NCI-H748 (cell line): ENCODE results near the gene TRAF1.
"Not testable (repeated sequence)": the region's sequence is repeated elsewhere in the genome, so short reads cannot be mapped to it uniquely, and the experiment has no call there.

ENCODE experiments used
- DNase-seq: peaks from one replicate; lab custom pipeline; 2025; ENCODE audit not compliant: unreplicated experiment; lab: John Stamatoyannopoulos, UW

The TRAF1 gene, protein sequence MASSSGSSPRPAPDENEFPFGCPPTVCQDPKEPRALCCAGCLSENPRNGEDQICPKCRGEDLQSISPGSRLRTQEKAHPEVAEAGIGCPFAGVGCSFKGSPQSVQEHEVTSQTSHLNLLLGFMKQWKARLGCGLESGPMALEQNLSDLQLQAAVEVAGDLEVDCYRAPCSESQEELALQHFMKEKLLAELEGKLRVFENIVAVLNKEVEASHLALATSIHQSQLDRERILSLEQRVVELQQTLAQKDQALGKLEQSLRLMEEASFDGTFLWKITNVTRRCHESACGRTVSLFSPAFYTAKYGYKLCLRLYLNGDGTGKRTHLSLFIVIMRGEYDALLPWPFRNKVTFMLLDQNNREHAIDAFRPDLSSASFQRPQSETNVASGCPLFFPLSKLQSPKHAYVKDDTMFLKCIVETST

DNA sequence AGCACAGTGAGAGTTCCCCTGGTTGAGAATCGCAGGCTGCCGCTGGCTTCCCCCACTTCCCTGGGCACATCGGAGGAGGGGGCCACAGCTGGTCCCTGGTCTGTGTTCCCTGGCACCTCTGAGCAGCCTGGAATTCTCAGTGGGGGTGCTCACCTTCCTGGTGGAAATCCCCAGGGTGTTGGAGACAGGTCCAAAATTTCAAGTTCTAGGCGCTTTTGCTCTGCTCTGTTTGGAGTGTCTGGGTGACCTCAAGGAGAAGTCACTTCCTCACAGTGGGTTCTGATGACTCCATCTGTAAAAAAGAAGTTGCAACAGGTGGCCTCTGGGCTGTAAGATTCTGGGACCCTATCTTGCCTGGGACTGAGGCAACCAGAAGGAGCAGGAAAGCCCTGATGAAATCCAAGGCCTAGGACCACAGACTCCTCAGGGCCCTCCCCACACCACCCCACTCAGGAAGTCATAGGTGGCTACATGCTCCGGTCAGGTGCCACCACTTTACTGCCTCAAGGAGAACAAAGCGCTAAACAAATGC lies at the start of gene TRAF1:
Gene TRAF1, minus strand, starts transcription at position 400 of the 532 bp plus-strand sequence. CDS start 721 bp downstream, outside the sequence.
- no peak for DNase-seq

DNA sequence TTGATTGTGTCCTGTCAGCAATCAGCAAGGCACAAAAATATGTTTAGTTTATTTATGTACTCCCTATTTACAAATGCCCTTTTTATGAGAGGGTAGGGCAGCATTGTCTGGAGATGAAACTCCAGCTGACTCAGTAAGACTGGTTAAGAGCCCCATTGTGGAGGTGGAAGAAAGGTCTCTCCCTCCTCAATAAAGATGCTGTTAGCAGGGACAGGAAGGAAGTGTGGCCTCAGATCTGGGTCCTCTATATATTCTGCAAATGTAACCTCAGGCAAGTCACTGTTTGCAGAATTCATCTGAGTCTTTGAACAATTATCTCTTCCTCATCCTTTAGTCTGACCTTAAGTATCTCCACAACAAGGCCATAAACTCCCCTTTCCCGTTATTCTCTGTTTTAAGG lies 48.3 kb upstream of the TRAF1 start:
- no peak for DNase-seq

DNA sequence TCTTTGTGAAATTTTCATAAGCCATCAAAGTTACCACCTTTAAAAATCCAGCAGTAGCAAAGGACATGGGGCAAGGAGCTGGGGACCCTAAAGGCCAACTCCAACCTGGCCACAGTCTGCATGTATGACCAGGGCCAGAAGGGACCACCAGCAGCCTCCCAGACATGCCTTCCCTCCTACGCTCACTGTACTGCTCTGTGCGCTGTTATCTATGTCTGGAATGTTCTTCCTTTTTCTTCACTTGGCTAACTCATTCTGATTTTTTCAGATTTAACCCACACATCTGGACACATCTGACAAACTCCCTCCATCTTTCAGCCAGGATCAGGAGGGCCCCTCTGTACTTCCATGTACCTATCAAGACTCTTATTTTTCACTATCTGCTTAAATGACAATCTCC lies 47.6 kb upstream of the TRAF1 start:
- no peak for DNase-seq

GRCh38 chr9:120971938-120972337 lies 45.3 kb upstream of the TRAF1 start:
- DNase-seq = no peak

- DNase-seq = not testable (repeated sequence)
Measured at GRCh38 chr9:120971471-120971870, 44.9 kb upstream of the TRAF1 start.

GRCh38 chr9:120970244-120970643 lies 43.6 kb upstream of the TRAF1 start:
- DNase-seq = no peak

GRCh38 chr9:120966013-120966369 lies 39.4 kb upstream of the TRAF1 start:
- no peak for DNase-seq

DNA sequence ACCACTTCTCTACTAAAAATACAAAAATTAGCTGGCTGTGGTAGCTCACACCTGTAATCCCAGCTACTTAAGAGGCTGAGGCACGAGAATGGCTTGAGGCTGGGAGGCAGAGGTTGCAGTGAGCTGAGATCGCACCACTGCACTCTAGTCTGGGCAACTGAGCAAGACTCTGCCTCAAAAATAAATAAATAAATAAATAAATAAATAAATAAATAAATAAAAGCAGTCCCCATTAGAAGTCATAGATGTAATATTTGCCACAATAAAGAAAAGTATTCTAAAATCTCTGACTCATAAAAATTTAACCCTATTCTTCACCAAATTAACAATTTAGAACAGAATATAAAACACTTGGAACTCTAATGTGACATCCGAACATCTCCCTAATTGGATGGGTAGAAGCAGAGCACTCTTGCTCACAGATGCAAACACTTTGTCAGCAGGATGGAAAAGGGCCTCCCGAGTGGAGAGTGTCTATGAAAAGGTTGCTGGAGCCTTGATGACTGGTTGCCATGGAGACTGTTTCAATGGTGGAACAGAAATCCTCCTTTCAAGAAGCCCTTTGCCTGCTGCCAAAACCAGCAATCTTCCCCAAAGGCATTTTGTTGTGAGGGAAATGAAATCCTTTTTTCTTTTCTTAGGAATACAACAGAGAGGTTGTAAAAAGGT lies 38.9 kb upstream of the TRAF1 start:
- peak; percentile 84 for DNase-seq

DNA sequence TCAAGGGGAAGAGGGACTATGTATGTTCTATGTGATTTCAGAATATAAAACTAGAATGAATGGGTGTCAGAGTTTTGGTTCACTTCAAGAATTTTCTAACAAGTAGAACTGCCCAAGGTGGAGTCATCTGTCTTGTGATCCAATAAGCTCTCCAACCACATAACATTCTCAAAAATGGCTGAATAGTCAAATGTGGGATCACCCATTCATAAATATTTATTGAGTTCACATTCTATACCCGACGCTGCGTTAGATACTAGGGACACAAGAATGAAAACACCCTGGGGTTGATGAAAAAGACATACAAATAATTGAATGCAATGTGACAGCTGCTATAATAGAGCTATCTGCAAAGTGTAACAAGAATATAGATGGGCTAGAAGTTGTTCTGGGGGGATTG lies 35.3 kb upstream of the TRAF1 start:
- no peak for DNase-seq

DNA sequence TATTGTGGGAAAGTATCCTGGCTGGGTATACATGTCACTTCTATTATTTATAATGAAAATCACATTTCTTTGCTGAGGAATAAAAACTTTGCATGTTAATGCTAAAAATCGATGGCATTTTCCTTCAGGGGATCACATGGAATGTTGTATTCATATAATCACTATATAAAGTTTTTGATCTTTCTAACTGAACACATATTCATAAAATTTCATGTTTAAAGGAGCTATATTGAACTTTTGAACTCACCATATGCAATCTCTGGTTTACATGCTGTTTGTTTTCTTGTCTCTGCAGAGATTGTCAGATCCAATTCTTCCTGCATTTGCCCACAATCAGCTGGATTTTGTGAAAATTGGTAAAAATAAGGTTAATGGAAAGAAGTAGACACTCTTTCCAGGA lies 33.4 kb upstream of the TRAF1 start:
- DNase-seq = no peak

- no peak for DNase-seq
Measured at GRCh38 chr9:120956862-120957261, 30.3 kb upstream of the TRAF1 start.

DNA sequence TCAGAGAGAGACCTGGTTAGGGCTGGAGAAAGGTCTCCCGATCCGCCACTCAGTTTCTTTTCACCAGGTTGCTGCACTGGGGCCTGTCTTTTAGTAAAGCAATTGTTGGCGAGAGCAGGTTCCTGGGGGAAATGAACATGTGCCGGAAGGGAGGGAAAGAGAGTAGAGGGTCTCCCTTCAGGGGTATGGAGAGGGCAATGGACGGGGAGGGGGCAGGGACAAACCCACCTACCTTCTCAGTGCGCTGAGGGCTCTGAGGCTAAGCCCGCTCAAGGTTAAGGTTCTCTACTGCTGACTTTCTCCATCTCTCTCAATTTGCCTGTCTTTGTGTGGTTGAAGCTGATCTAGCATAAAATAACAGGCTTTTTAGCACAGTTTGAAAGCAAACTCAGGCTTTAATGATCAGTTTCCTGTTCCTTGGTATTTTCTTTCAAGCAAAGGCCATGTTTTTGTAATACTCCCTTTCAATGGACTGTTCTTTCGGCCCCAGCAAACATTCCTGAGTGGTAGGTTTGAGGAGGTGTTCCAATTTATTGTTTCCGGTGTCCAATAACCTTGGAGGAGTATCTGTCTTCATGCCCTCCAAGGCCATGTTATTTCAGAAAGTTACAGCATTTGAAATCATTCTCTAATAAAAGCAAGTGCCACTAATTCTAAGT lies 25.5 kb upstream of the TRAF1 start:
- DNase-seq = no peak

DNA sequence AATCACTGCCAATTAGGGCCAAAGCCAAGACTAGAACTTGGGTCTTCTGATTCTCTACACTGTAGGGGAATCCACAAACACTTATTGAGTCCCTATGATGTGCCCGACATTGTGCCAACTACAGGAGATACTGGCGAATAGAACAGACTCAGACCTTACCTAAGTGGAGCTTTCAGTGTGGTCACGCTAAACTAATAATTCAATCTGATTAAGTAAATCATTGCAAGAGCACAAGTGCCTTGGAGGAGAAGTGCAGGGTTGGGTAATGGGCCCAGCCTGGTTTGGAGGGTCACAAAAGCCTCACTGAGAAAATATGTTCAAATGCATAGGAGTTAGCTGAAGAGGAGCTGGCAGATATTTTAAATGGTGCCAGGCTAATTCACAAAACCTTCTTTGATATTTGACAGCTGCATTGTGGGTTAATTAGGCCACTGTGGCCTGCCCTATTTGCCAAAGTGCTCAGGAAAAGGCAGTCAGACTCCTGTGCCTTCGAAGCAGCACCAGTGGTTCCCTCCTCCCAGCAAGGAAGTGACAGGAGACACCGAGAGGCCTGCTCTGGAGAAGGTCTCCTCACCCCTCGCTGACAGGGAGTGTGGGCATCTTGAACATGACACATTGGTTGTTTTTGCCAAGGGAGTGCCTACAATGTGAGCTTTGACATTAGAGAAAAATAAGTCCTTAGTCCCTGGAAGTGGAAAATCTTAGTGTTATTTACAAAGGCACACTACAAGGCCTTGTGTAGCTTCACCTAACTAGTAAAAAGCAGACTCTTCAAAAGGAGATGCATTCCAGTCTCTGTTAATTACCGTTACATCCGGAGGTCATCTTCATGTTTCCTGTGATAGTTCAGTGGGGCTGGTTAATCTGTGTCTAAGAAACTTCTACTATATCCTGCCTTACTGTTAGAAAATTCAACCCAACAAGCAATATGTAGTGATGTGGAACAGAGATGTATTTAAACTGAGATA lies 24.1 kb upstream of the TRAF1 start:
- DNase-seq = no peak

DNA sequence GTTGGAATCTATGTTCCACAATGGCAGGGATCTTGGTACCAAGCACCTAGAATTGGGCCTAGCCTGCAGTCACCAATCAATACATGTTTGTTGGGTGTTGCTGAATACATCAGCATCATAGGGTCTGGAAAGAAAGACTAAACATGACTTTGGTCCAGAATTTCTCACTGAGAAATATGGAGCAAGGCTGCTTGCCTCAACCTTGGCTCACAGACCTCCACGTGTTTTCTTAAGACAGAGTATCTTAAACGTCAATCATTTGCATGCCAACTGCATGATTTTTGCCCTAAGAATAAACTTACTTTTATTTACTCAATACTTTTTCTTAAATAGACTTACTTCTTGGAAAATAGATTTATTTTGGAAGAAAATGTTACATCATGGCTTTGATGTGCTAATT lies 22.7 kb upstream of the TRAF1 start:
- no peak for DNase-seq

DNA sequence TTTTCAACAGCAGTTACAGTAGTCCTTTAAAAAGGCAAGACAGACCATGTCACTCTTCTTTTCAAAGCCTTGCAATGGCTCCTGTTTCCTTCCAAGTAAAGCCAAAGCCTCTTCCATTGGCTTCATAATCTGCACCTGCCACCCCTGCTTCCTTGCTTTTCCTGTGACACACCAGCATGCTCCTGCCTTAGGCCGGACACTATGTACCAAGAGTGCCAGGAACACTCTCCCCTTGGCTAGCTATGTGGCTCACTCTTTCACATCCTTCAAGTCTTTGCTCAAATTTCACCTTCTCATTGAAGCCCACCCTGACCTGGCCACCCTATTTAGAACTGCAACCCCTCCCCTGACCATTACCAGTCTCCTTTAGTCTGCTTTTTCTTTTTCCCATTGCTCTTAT lies 22.2 kb upstream of the TRAF1 start:
- DNase-seq = no peak

DNA sequence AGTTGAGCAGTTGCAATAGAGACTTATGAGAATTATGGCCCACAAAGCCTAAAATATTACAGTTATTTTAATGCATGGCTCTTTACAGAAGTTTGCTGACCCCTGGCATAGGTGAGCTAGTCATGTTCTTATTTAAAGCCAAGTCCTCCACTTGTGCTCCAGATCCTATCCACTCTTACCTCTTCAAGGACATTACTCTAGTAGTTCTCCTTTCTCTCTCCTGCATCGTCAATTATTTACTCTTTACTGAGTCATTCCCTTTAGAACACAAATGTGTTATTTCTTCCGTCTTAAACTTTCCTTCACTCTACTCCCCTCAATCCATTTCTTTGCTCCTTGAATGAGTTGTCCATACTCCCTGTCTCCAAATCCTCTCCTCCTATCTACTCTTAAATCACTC lies 20.6 kb upstream of the TRAF1 start:
- DNase-seq = no peak

DNA sequence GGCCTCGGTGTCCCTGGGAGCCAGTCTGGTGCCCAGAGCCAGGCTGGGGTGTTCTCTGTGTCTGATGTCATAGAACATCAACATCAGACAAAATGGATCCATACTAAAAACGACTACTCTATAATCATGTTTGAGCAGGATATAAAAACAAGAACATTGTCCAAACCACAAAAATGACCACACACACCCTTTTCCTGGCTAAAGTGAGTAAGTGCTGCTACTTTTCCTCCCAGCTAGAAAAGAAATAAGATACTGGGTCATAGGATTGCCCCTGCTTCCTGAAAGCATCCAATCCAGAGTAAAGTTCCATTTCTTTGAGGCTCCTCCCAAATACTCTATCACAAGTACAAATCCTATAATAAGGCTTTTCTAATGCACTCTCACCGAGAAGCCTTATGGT lies 19.7 kb upstream of the TRAF1 start:
- no peak for DNase-seq

DNA sequence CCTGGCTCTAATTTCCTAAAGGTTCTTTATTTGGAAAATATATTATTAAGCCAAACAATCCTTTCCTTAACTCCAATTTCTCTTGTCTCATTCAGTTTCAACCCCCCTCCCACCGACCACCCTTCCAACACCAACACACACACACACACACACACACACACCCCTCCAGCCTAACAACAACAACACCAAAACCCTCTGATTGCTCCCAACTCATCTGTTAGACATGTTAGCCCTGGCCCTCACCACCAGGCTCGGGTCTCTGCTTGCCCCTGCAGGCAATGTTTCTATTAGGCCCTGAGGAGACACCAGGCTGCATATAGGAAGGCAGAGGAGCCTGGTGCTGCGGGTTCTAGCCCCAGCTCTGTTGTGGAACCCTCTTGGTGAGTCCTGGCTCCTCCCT lies 18.4 kb upstream of the TRAF1 start:
- no peak for DNase-seq

- no peak for DNase-seq
Measured at GRCh38 chr9:120944434-120944843, 17.8 kb upstream of the TRAF1 start.

DNA sequence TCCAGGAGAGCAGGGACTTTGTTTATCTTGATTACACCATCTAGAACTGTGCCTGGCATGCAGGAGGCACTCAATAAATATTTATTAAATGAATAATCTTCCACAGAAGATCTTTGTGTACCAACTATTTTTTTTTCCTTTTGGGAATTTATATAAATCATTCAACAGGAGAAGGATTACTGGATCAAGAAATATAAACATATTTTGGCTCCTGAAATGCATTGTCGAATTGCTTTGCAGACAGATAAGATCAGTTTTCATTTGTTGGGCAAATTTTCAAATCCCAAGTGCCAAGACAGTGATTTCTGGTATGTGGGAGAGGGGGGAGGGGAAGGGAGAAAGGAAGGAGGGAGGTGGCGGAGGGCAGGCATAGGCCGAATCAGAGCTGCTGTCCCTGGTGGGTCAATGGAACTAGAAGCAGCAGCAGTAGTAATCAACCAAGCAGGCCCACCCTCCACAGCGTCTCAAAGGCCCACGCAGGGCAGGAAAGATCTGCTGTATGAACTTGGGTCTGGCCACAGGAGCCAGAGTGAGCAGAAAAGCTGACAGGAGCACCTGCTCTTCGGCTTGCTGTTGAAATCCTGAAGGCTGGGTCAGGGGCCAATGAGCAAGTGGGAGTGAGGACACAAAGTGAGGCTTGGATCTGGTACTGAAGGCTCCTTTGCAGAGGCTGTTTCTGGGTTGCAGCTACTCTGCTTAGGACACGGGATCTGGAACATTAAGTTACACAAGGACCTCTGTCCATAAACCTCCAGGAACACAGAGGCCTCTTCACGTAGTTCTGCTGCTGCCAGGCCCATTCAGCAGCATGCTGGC lies 15.8 kb upstream of the TRAF1 start:
- DNase-seq = no peak
